HG03135 (cell line): ENCODE measurements around the gene LBR.
A peak's percentile ranks its signal among the peaks of the same experiment; 100 is the strongest.
"Not testable (repeated sequence)": the region's sequence is repeated elsewhere in the genome, so short reads cannot be mapped to it uniquely, and the experiment has no call there.

Experiments used
- ATAC-seq: cut with Tn5 transposase; IDR thresholded peaks from one replicate; pipeline ENCODE4 v1.9.1; 2021; ENCODE audit warnings: mild to moderate bottlenecking, moderate library complexity; ENCODE audit not compliant: unreplicated experiment

LBR gene

GRCh38 chr1:225427235-225428067 lies at the start of gene LBR:
Gene LBR (minus strand): TSS chr1:225428038. CDS start chr1:225424075, 3,963 bp downstream.
- peak; percentile 34 for ATAC-seq

GRCh38 chr1:225477296-225477911 lies 49.6 kb upstream of the LBR start:
- ATAC-seq = no peak

DNA sequence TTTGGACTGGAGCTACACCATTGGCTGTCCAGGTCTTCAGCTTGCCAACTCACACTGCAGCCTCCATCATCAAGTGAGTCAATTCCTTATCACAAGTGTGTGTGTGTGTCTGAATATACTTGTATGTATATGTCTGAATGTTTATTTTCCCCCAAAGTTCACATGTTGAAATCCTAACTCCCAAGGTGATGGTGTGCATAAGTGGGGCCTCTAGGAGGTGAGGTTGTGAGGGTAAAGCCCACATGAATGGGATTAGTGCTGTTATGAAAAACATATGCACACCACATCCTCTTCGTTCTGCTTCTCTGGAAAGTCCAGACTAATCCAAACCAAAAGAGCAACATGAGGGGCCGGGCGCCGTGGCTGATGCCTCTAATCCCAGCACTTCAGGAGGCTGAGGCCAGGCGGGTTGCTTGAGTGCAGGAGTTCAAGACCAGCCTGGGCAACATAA lies 48.7 kb upstream of the LBR start:
- no peak for ATAC-seq

GRCh38 chr1:225476100-225476511 lies 48.3 kb upstream of the LBR start:
- no peak for ATAC-seq

DNA sequence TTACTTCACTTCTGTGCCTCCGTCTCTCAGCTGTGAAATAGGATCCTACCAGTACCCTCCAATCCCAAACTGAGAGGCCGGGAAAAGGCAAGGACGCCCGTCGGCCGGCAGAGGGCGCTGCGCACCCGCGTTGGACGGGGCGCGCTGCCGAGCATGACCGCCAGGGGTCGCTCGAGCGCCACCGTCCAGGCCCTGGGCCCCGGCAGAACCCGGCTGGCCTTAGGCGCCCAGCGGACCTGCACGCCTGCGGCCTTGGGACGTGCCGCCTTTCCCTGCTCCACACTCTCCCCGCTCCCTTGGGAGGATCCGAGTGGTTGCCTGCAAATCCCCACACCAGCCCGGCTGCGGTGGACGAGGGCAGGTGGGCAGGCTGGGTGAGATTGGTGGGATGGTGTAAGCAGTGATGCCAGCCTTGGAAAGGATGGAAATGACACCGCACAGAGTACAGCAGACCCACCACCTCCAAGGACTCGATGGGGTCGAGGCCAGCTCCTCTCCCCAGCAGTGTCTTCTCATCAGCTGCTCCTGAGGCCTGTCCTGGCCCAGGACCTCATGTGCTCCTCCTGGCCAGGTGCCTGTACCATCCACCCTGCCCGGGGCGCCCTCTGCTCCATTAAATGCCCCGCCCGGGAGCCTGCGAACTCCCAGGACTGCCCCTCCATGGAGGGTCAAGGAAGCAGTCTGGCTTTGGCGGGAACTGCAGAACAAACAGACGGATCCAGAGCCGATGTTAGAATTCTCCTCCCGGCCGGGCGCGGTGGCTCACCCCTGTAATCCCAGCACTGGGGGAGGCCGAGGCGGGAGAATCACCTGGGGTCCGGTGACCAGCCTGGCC lies 47.4 kb upstream of the LBR start:
- ATAC-seq = peak; percentile 61

DNA sequence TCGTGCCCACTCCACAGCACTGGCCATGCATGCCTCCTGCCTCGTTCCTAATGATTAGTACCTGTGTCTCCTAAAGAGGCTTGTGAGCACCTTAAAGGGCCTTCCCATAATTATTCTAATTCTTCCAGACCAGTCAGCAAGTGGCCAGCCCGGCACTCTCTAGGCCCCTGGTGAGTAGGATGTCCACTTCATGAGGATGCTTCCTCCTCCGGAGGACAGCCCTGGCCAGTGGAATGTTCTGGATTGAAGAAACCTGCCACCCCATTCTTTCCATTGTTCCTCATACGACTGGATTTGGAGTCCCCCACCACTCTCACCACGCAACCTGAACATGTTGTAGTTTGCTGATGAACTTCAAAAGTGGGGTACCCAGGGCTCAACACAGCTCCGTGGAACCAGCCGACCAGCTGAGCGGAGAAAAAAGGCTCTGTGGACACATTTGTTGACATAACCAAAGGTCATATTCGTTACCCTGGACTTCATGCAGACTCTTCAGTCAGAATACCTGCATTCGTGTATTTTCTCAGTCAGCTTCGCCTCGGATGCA lies 46.7 kb upstream of the LBR start:
- ATAC-seq = no peak

GRCh38 chr1:225473676-225474438 lies 46.0 kb upstream of the LBR start:
- ATAC-seq = not testable (repeated sequence)

DNA sequence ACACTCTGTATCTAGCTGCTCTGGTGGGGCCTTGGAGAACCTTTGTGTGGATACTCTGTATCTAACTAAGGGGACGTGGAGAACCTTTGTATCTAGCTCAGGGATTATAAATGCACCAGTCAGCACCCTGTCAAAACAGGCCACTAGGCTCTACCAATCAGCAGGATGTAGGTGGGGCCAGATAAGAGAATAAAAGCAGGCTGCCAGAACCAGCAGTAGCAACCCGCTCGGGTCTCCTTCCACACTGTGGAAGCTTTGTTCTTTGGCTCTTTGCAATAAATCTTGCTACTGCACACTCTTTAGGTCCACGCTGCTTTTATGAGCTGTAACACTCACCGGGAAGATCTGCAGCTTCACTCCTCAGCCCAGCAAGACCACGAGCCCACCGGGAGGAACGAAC lies 45.4 kb upstream of the LBR start:
- not testable (repeated sequence) for ATAC-seq

- ATAC-seq = no peak
These were observed 43.8 kb upstream of the LBR start for GRCh38 chr1:225471453-225472301.

DNA sequence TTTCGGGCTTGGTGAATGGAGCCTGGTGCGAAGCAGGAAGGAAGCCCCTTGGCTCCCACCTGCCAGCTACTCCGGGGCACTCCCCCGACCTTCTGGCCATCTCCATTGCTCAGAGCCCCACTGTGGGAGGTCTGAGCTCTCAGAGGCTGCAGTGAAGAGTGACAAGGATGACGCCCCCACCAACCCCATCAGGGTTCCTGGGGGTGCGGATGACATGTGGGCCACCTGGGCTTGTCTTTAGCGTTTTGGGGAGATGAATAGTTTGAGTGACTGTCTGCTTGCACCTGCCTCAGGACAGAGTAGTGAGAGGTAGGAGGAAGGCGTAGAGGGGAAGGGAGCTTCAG lies 43.2 kb upstream of the LBR start:
- no peak for ATAC-seq

- no peak for ATAC-seq
These were observed 42.6 kb upstream of the LBR start for GRCh38 chr1:225470211-225471108.

- no peak for ATAC-seq
These were observed 41.2 kb upstream of the LBR start for GRCh38 chr1:225469051-225469450.

DNA sequence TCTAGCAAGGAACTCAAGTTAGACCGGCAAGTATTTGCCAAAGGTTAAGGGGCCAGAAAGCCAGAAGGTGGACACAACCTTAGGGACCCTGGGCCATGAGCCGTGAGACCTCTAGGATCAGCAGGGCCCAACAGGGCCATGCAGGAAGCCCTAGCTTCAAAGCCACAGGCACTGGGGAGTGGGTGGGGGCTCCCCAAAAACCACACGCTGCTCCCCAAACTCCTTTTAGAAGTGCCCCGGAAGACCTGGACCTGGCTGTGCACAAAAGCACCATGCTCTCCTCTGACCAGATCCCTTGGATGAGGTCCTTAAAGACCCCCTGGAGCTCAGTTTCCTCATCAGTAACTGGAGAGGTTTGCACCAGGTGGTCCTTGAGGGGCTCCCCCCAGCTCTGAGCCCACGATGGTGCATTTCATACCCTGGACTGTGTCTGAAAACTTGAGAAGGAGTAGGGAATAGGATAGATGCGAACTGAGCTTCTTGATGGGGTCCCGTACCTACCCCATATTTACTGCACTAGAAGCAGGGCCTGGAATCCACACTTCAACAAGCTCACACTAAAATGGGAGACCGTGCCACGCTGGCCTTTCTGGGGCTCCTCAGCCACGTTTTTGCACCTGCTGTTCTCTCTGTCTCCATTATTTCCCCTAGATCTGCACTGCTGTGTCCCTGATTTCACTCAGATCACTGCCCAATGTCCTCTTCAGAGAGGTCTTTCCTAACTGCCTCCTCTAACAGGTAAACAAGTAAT lies 40.6 kb upstream of the LBR start:
- ATAC-seq = no peak

DNA sequence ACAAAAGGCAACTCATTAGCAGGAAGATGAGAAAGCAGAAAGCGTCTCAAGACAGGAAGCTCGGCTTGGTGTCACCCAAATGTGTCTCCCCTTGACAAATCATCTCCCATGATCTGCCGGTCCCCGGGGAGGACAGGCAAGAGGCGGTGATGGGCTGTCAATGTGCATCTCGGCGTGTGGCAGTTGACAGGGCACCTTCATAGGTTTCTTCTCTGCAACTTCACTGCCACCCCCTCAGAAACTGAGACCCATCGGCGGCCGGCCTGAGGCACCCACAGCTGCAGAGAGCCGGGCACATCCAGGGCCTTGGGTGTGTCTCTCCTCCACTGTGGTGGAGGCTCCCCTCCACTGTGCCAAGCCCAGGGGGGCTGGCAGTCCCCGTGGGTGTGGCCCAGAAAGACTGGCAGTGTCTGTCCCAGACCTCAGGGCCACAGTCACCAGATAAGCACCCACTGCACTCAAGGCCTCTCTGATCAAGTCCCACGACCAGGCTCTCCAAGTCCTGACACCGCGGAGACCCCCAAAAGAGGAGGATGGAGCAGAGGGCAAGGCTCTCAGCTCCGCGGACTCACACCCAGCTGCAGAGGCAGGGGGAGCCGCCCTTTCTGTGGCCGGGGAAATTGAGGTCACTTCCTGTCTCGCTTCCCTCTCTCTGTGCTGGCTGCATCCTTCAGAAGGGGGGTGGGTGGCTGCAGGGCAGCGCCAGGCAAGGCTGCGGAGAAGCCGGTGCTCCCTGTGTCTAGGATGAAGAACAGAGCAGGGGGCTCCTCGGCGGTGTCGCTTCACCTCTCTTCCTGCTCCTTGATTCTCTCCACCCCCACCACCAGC lies 39.6 kb upstream of the LBR start:
- ATAC-seq = peak; percentile 94

GRCh38 chr1:225466848-225467192 lies 39.0 kb upstream of the LBR start:
- ATAC-seq = no peak

- no peak for ATAC-seq
These were observed 38.1 kb upstream of the LBR start for GRCh38 chr1:225465793-225466517.
